HUES48 (cell line): ENCODE measurements around the gene BCAR3.

Experiments used
- H3K27ac ChIP-seq: one replicate; pipeline ENCODE4 v1.7.0; 2013; ENCODE audit warnings: low read depth, low read length, inconsistent platforms
- H3K27me3 ChIP-seq: 2 replicates; pipeline ENCODE4 v1.6.1; 2013; ENCODE audit warnings: mild to moderate bottlenecking, low read length; ENCODE audit not compliant: control insufficient read depth, insufficient read depth
- H3K36me3 ChIP-seq: 2 replicates; pipeline ENCODE4 v1.6.1; 2013; ENCODE audit warnings: low read length; ENCODE audit not compliant: control insufficient read depth, insufficient read depth
- H3K4me1 ChIP-seq: 2 replicates; pipeline ENCODE4 v1.6.1; 2013; ENCODE audit warnings: mild to moderate bottlenecking, low read length; ENCODE audit not compliant: control insufficient read depth, insufficient read depth
- H3K4me3 ChIP-seq: 2 replicates; pipeline ENCODE4 v1.5.1; 2013; ENCODE audit warnings: mild to moderate bottlenecking, low read depth, low read length
- H3K9ac ChIP-seq: 2 replicates; pipeline ENCODE4 v1.6.1; 2013; ENCODE audit warnings: mild to moderate bottlenecking, low read depth, low read length, moderate library complexity
- H3K9me3 ChIP-seq: 2 replicates; pipeline ENCODE4 v1.6.1; 2013; ENCODE audit warnings: low read length; ENCODE audit not compliant: control insufficient read depth, insufficient read depth

BCAR3 gene

GRCh38 chr1:93578911-93579825, 102.5 kb downstream of the BCAR3 start:
- Histone ChIP-seq H3K9me3 (no peaks in the 10 kb centered on the region), H3K36me3 (peaks cover 47% of the 10 kb centered on the region), H3K27me3 (no peaks in the 10 kb centered on the region), H3K4me3 (no peak overlapping the region), H3K27ac (no peak overlapping the region), H3K4me1 (0 out of 2 replicates have a peak, but pooled peaks cover 4% of the 10 kb centered on the region), H3K9ac (no peak overlapping the region)

DNA sequence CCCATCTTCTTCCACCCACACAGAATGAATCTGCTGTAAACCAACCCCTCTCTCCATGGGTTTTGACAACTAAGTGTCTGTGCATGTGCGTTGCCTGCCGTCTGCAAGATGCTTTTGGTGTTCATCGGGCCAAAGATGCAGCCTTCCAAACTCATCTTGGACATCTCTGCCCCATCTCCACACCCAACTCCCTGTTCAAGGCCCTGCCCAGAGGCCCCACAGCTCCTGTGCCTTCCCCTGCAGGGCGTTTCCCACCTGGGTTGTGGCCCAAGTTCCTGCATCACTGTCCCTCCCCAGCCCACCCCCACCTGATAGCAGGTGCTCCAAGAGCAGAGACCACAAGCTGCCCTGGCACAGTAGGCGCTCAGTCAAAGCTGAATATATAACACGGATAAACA, 103.2 kb downstream of the BCAR3 start:
- Histone ChIP-seq H3K9me3 (no peaks in the 10 kb centered on the region), H3K4me3 (no peak overlapping the region), H3K9ac (no peak overlapping the region), H3K36me3 (peaks cover 45% of the 10 kb centered on the region), H3K27me3 (no peaks in the 10 kb centered on the region), H3K4me1 (0 out of 2 replicates have a peak, but pooled peaks cover 4% of the 10 kb centered on the region), H3K27ac (no peak overlapping the region)

GRCh38 chr1:93577536-93578432, 103.9 kb downstream of the BCAR3 start:
- Histone ChIP-seq H3K9ac (no peak overlapping the region), H3K9me3 (no peaks in the 10 kb centered on the region), H3K27me3 (no peaks in the 10 kb centered on the region), H3K27ac (no peak overlapping the region), H3K4me1 (0 out of 2 replicates have a peak, but pooled peaks cover 4% of the 10 kb centered on the region), H3K4me3 (no peak overlapping the region), H3K36me3 (peaks cover 40% of the 10 kb centered on the region)

DNA sequence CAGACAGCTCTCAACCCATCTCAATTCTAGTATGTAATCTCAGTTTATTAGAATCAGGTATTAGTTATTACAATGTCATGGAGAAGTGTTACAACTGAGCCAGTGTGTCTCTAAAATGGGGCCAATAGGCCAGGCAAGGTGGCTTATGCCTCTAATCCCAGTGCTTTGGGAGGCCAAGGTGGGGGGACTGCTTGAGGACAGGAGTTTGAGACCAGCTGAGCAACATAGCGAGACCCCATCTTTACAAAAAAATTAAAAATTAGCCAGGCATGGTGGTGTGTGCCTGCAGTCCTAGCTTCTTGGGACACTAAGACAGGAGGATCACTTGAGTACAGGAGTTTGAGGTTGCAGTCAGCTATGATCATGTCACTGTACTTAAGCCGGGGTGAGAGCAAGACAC, 104.9 kb downstream of the BCAR3 start:
- Histone ChIP-seq H3K27ac (no peak overlapping the region), H3K27me3 (no peaks in the 10 kb centered on the region), H3K9ac (no peak overlapping the region), H3K9me3 (no peaks in the 10 kb centered on the region), H3K36me3 (peaks cover 34% of the 10 kb centered on the region), H3K4me1 (0 out of 2 replicates have a peak, but pooled peaks cover 9% of the 10 kb centered on the region), H3K4me3 (no peak overlapping the region)

DNA sequence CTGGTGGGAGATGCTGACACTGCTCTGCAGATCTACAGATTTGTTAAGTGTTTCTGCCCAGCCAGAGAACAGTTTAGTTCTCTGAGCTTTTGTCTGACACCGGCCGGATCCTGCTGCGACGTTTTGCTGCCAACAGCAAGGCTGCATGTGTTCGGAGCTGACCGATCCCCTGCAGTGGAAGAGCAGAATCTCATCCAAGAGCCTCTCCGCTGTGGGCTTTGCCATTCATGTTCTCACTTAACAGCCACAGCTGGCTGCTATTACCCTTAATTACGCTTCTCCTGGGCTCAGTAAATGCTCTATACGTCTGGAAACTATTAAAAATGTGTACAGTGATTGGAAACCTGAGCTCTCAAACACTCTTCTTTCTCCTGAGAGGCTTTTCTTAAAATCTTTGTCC, 105.3 kb downstream of the BCAR3 start:
- no peak overlapping the region for H3K9ac ChIP-seq
- no peaks in the 10 kb centered on the region for H3K27me3 ChIP-seq
- 0 out of 2 replicates have a peak, but pooled peaks cover 9% of the 10 kb centered on the region for H3K4me1 ChIP-seq
- peaks cover 30% of the 10 kb centered on the region for H3K36me3 ChIP-seq
- H3K9me3 ChIP-seq = no peaks in the 10 kb centered on the region
- no peak overlapping the region for H3K27ac ChIP-seq
- H3K4me3 ChIP-seq = no peak overlapping the region

DNA sequence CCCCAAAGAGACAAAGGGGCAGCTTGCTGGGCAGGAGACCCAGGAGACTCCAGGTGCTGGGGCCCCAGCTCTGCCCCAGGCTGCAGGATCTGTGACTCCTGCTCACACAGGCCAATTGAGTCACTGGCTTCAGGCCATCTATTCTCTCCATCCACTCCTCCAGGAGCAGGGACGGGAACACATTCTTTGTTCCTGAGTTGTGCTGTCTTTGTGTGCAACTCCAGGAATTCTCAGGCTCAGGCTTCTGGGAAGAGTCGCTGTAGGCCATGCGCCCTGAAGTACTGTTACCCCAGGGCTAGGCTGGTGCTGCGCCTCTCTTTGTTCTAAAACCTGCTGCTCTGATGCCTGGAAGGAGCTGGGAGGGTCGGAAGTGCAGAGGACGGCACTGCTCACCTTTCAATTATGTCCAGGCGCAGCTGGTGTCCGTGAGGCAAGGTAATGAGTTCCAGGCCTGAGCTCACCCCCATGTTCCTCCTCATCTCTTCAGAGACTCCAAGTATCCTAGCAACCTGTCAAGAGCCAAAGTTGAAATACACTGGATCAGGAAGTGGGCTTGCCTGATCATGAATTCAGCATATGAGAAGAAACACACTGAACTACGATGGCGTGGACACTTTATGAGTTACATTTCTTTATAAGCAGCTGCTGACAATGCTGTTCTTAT, 105.9 kb downstream of the BCAR3 start:
- Histone ChIP-seq H3K4me1 (0 out of 2 replicates have a peak, but pooled peaks cover 9% of the 10 kb centered on the region), H3K36me3 (peaks cover 25% of the 10 kb centered on the region), H3K27ac (peak overlapping the region; percentile 27), H3K9ac (no peak overlapping the region), H3K9me3 (no peaks in the 10 kb centered on the region), H3K4me3 (no peak overlapping the region), H3K27me3 (no peaks in the 10 kb centered on the region)

DNA sequence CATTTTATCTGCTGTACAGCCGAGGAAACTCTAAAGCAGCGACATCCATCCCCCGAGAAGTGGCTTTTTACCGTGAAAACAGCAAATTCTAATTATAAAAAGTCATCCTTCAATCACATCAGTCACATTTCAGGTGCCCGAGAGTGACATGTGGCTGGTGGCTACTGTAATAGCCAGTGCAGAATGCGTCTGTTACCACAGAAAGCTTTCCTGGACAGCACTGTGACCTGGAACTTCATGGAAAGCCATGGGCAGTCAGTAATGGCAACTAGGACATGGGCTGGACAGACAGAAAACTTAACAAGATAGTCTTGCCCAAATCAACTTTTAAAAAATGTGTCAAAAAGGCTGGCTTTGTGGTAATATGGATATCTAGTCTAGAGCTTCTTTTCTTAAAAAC, 106.6 kb downstream of the BCAR3 start:
- Histone ChIP-seq H3K27ac (peak overlapping the region; percentile 27), H3K4me1 (0 out of 2 replicates have a peak, but pooled peaks cover 9% of the 10 kb centered on the region), H3K9me3 (no peaks in the 10 kb centered on the region), H3K4me3 (no peak overlapping the region), H3K36me3 (peaks cover 32% of the 10 kb centered on the region), H3K9ac (no peak overlapping the region), H3K27me3 (no peaks in the 10 kb centered on the region)

GRCh38 chr1:93574511-93574910, 107.1 kb downstream of the BCAR3 start:
- H3K4me1 ChIP-seq = 0 out of 2 replicates have a peak, but pooled peaks cover 9% of the 10 kb centered on the region
- H3K27me3 ChIP-seq = no peaks in the 10 kb centered on the region
- no peak overlapping the region for H3K4me3 ChIP-seq
- H3K9me3 ChIP-seq = no peaks in the 10 kb centered on the region
- H3K9ac ChIP-seq = no peak overlapping the region
- H3K36me3 ChIP-seq = peaks cover 35% of the 10 kb centered on the region
- H3K27ac ChIP-seq = no peak overlapping the region

GRCh38 chr1:93573940-93574469, 107.6 kb downstream of the BCAR3 start:
- Histone ChIP-seq H3K9me3 (no peaks in the 10 kb centered on the region), H3K27me3 (no peaks in the 10 kb centered on the region), H3K36me3 (peaks cover 39% of the 10 kb centered on the region), H3K9ac (no peak overlapping the region), H3K4me1 (0 out of 2 replicates have a peak, but pooled peaks cover 9% of the 10 kb centered on the region), H3K4me3 (no peak overlapping the region), H3K27ac (no peak overlapping the region)

DNA sequence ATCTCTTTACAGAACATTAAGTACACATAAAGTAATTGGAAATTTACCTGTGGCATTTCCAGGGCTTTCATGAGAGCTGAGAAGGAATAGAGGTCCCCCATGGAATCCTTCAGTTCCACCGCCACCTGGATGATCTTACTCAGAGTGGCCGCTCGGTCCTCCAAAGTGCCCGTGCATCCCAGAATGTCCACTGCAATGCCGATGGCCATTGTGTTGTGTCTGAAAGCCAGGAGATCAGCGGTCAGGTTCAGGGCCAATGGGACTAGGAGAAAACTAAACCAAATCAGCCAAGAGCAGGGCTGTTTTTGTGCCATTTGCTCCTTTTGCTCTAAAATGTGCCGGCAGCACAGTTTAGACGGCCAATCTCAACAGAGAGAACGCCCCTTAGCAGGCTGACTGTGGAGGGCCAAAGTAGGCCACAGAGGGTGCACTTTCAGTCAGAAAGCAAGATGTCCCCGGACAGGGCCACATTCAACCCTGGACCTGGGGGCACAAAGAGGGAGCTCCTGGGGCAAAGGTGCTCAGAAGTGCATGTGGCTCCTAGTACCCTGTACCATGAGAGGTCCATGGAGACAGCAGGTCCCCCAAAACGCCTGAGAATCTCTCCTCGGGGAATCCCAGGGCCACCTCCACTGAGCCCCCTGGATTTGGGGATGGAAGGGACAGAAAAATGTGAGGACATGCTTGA, 109.9 kb downstream of the BCAR3 start:
- Histone ChIP-seq H3K36me3 (peaks cover 44% of the 10 kb centered on the region), H3K4me1 (0 out of 2 replicates have a peak, but pooled peaks cover 9% of the 10 kb centered on the region), H3K9ac (no peak overlapping the region), H3K9me3 (no peaks in the 10 kb centered on the region), H3K27ac (no peak overlapping the region), H3K4me3 (no peak overlapping the region), H3K27me3 (no peaks in the 10 kb centered on the region)
